Activated CD4-positive, alpha-beta T cell treated with anti-CD3 and anti-CD28 coated beads for 4 hours (primary cell): ENCODE data around the gene RHCE.
"Not testable (repeated sequence)": the region's sequence is repeated elsewhere in the genome, so short reads cannot be mapped to it uniquely, and the experiment has no call there.

Experiments
- DNase-seq, 2 donors: peaks; one replicate each; pipeline ENCODE4 v3.0.0-alpha.2; 2020

Gene RHCE

GRCh38 chr1:25397549-25397948, 23.1 kb downstream of the RHCE start:
- not testable (repeated sequence) for DNase-seq

- DNase-seq, result no peak
Measured at GRCh38 chr1:25392841-25393240, 27.8 kb downstream of the RHCE start.

- not testable (repeated sequence) for DNase-seq
Measured at GRCh38 chr1:25389721-25390120, 30.9 kb downstream of the RHCE start.

GRCh38 chr1:25388691-25389090, 31.9 kb downstream of the RHCE start:
- DNase-seq, result not testable (repeated sequence)

- DNase-seq, result not testable (repeated sequence)
Measured at GRCh38 chr1:25387096-25387495, 33.5 kb downstream of the RHCE start.

- not testable (repeated sequence) for DNase-seq
Measured at GRCh38 chr1:25383875-25384274, 36.8 kb downstream of the RHCE start.

- not testable (repeated sequence) for DNase-seq
Measured at GRCh38 chr1:25383090-25383489, 37.5 kb downstream of the RHCE start.

- DNase-seq, result not testable (repeated sequence)
Measured at GRCh38 chr1:25382543-25382942, 38.1 kb downstream of the RHCE start.

GRCh38 chr1:25378367-25378766, 42.3 kb downstream of the RHCE start:
- DNase-seq, result not testable (repeated sequence)

GRCh38 chr1:25371757-25372156, 48.9 kb downstream of the RHCE start:
- DNase-seq, result not testable (repeated sequence)

GRCh38 chr1:25369691-25370271, 50.8 kb downstream of the RHCE start:
- not testable (repeated sequence) for DNase-seq

- DNase-seq, result no peak
Measured at GRCh38 chr1:25369241-25369640, 51.4 kb downstream of the RHCE start.

- not testable (repeated sequence) for DNase-seq
Measured at GRCh38 chr1:25362634-25363559, 57.7 kb downstream of the RHCE start.

- DNase-seq, result no peak
Measured at GRCh38 chr1:25361901-25362300, 58.7 kb downstream of the RHCE start.

GRCh38 chr1:25360596-25361581, 59.7 kb downstream of the RHCE start:
- no peak for DNase-seq

- no peak for DNase-seq
Measured at GRCh38 chr1:25356848-25357247, 63.8 kb downstream of the RHCE start.

GRCh38 chr1:25356441-25356840, 64.2 kb downstream of the RHCE start:
- DNase-seq, result no peak

- no peak for DNase-seq
Measured at GRCh38 chr1:25355841-25356395, 64.7 kb downstream of the RHCE start.

GRCh38 chr1:25349606-25350005, 71.0 kb downstream of the RHCE start:
- DNase-seq, result no peak

- DNase-seq, result no peak
Measured at GRCh38 chr1:25347556-25347955, 73.1 kb downstream of the RHCE start.

GRCh38 chr1:25343872-25344271, 76.8 kb downstream of the RHCE start:
- no peak for DNase-seq

GRCh38 chr1:25342846-25343245, 77.8 kb downstream of the RHCE start:
- DNase-seq, result no peak

- DNase-seq, result no peak
Measured at GRCh38 chr1:25341746-25342145, 78.9 kb downstream of the RHCE start.
